Fibroblast of lung (primary cell): ENCODE data around the gene GFOD2. TPM values are rescaled to one million over a fixed set of nuclear protein-coding genes. Genes with fewer than 3 reads are reported as not detected.

Source experiments
- DNase-seq, 2 donors: peaks; one replicate each; pipeline versions ENCODE4 v3.0.0 to v3.0.0-alpha.2; 2010; ENCODE audit warnings: low read depth in 2 of 2
- H2AFZ ChIP-seq: 2 replicates; pipeline ENCODE4 v1.5.1; 2012; ENCODE audit warnings: low read length, control low read depth, inconsistent platforms
- H3K27ac ChIP-seq: 2 replicates; pipeline ENCODE4 v1.5.1; 2011; ENCODE audit warnings: low read length, control low read depth; ENCODE audit not compliant: insufficient read depth
- H3K27me3 ChIP-seq: 2 replicates; pipeline ENCODE4 v1.5.1; 2011; ENCODE audit warnings: mild to moderate bottlenecking, low read length; ENCODE audit not compliant: control insufficient read depth, insufficient read depth
- H3K36me3 ChIP-seq: 2 replicates; pipeline ENCODE4 v1.5.1; 2011; ENCODE audit warnings: low read length; ENCODE audit not compliant: control insufficient read depth, insufficient read depth
- H3K4me1 ChIP-seq: 2 replicates; pipeline ENCODE4 v1.5.1; 2011; ENCODE audit warnings: low read length; ENCODE audit not compliant: control insufficient read depth, insufficient read depth; ENCODE audit errors: extremely low read depth
- H3K4me2 ChIP-seq: 2 replicates; pipeline ENCODE4 v1.5.1; 2011; ENCODE audit warnings: low read length, control low read depth; ENCODE audit not compliant: insufficient read depth; ENCODE audit errors: extremely low read depth
- H3K4me3 ChIP-seq, 4 experiments: fragments of 200-600 bp in 1 of 4; sonication (generic) in 1 of 4; replicated peaks in 1 of 4; 2 replicates each; pipeline ENCODE4 v1.5.1; 2011 to 2016; ENCODE audit warnings: low read length in 4 of 4, low read depth in 3 of 4, mild to moderate bottlenecking in 3 of 4, control low read depth in 2 of 4, inconsistent platforms in 1 of 4, mixed read lengths in 1 of 4; ENCODE audit not compliant: insufficient read depth in 1 of 4; ENCODE audit errors: control extremely low read depth in 1 of 4
- H3K79me2 ChIP-seq: 2 replicates; pipeline ENCODE4 v1.5.1; 2012; ENCODE audit warnings: mild to moderate bottlenecking, low read length, inconsistent platforms; ENCODE audit not compliant: control insufficient read depth, insufficient read depth
- H3K9ac ChIP-seq: 2 replicates; pipeline ENCODE4 v1.5.1; 2011; ENCODE audit warnings: mild to moderate bottlenecking, low read length, control low read depth; ENCODE audit not compliant: insufficient read depth
- H3K9me3 ChIP-seq: 2 replicates; pipeline ENCODE4 v1.5.1; 2012; ENCODE audit warnings: low read depth, low read length; ENCODE audit not compliant: control insufficient read depth, insufficient read depth
- H4K20me1 ChIP-seq: 2 replicates; pipeline ENCODE4 v1.5.1; 2011; ENCODE audit warnings: low read length; ENCODE audit not compliant: control insufficient read depth, insufficient read depth; ENCODE audit errors: extremely low read depth
- EZH2 ChIP-seq: IDR thresholded peaks from 2 replicates; pipeline ENCODE4 v1.5.1; 2012; ENCODE audit warnings: low read length, control low read depth, mild to moderate bottlenecking; ENCODE audit errors: missing control alignments
- polyA plus RNA-seq, 2 donors: library from polyadenylated mRNA; depleted of rRNA in 1 of 2; stranded (reverse) in 1 of 2; unstranded in 1 of 2; fragments of >200 nt; gene quantifications; 2 replicates each; pipeline ENCODE4 v1.2.1, GENCODE V29; 2011 to 2012; ENCODE audit warnings: missing spikeins in 1 of 2
- total RNA-seq: library from RNA; depleted of rRNA; stranded (reverse); fragments of >200 nt; gene quantifications from 2 replicates; pipeline ENCODE4 v1.2.1, GENCODE V29; 2014
- TF ChIP-seq, protein P1 (sequence below), 2 donors: IDR thresholded peaks in 1 of 2; conservative IDR thresholded peaks in 1 of 2; 1 replicate in 1 of 2; 2 replicates in 1 of 2; pipeline ENCODE4 v1.5.1; 2011 to 2012; ENCODE audit warnings: low read length in 2 of 2, control low read depth in 1 of 2, inconsistent platforms in 1 of 2, low read depth in 1 of 2, mild to moderate bottlenecking in 1 of 2

Gene GFOD2
- total and polyA plus RNA-seq, 2 donors (not counting 1 experiment from before 2014, with no cell fraction given), result 9.2 to 15.2 TPM

DNA sequence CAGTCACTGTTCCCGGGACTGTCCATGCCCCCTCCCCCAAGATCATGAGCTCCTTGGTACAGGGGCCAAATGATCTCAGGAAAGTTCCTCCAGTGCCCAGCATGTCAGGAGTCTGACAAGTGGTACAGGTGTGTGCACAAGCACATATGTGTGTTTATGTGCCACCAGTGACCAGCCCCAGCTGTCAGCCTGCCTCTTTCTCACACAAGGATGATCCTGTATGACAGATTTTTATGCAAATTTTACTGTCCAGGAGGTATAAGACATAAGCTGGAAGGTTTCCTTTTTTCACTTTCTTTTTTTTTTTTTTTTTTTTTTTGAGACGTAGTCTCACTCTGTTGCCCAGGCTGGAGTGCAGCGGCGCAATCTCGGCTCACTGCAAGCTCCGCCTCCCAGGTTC is 31.4 kb upstream of the GFOD2 start:
- TF ChIP-seq, protein P1, sequence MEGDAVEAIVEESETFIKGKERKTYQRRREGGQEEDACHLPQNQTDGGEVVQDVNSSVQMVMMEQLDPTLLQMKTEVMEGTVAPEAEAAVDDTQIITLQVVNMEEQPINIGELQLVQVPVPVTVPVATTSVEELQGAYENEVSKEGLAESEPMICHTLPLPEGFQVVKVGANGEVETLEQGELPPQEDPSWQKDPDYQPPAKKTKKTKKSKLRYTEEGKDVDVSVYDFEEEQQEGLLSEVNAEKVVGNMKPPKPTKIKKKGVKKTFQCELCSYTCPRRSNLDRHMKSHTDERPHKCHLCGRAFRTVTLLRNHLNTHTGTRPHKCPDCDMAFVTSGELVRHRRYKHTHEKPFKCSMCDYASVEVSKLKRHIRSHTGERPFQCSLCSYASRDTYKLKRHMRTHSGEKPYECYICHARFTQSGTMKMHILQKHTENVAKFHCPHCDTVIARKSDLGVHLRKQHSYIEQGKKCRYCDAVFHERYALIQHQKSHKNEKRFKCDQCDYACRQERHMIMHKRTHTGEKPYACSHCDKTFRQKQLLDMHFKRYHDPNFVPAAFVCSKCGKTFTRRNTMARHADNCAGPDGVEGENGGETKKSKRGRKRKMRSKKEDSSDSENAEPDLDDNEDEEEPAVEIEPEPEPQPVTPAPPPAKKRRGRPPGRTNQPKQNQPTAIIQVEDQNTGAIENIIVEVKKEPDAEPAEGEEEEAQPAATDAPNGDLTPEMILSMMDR (conservative IDR thresholded peaks at IDR 0.05 in 1 of 2, IDR thresholded peaks at IDR 0.05 in 1 of 2; ENCODE audit: low read depth in 1 of 2, low read length in 2 of 2), result no peak
- TF ChIP-seq EZH2, result no peak
- no peaks in the 10 kb centered on the region for H3K27me3 ChIP-seq

DNA sequence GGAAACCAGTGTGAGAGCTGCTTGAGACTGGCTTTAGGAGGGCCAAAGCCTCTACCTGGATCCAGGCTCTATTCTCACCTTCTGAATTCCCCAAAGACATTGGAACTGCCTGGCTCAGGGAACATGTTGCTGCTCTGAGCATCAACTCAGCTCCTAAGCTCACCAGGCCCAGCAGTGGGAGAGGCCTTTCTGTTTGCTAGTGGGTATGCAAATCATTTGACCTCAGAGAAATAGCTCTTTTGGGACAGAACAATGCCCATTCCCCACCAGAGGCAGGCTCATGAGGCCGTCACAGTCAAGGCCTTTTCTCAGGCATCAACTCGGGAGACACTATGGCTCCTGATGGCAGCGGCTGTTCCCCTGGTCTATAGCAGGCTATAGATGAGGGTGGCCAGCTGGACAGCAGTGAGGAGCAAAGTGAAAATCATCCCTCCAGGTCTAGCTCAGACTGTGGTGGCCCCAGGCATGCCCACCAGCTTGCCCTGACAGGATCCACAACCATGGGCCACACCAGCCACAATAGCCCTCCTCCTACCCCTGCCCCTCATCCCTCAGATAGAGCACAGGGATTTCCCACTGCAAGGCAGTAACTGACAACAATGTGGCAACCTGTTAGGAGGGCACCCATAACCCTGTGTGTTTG is 30.4 kb upstream of the GFOD2 start:
- no peak overlapping the region for H3K9ac ChIP-seq
- no peaks in the 10 kb centered on the region for H3K4me1 ChIP-seq
- no peak overlapping the region for H3K4me2 ChIP-seq
- no peaks in the 10 kb centered on the region for H3K79me2 ChIP-seq
- no peak overlapping the region for H3K27ac ChIP-seq
- no peaks in the 10 kb centered on the region for H3K27me3 ChIP-seq
- H2AFZ ChIP-seq, result no peak overlapping the region
- no peak overlapping the region for H3K4me3 ChIP-seq
- no peaks in the 10 kb centered on the region for H4K20me1 ChIP-seq
- no peaks in the 10 kb centered on the region for H3K36me3 ChIP-seq
- DNase-seq, result no peak
- no peaks in the 10 kb centered on the region for H3K9me3 ChIP-seq
- no peak for TF ChIP-seq EZH2
- TF ChIP-seq, protein P1 (conservative IDR thresholded peaks at IDR 0.05 in 1 of 2, IDR thresholded peaks at IDR 0.05 in 1 of 2; ENCODE audit: low read depth in 1 of 2, low read length in 2 of 2), result no peak

More for the DNA sequence above, 31.4 kb upstream of the GFOD2 start:
- no peak overlapping the region for H3K4me2 ChIP-seq
- no peaks in the 10 kb centered on the region for H3K4me1 ChIP-seq
- no peak overlapping the region for H3K4me3 ChIP-seq
- no peak overlapping the region for H3K27ac ChIP-seq
- H4K20me1 ChIP-seq, result no peaks in the 10 kb centered on the region
- H3K36me3 ChIP-seq, result no peaks in the 10 kb centered on the region
- no peak overlapping the region for H3K9ac ChIP-seq
- H2AFZ ChIP-seq, result no peak overlapping the region
- H3K79me2 ChIP-seq, result no peaks in the 10 kb centered on the region
- DNase-seq, result no peak
- H3K9me3 ChIP-seq, result no peaks in the 10 kb centered on the region

DNA sequence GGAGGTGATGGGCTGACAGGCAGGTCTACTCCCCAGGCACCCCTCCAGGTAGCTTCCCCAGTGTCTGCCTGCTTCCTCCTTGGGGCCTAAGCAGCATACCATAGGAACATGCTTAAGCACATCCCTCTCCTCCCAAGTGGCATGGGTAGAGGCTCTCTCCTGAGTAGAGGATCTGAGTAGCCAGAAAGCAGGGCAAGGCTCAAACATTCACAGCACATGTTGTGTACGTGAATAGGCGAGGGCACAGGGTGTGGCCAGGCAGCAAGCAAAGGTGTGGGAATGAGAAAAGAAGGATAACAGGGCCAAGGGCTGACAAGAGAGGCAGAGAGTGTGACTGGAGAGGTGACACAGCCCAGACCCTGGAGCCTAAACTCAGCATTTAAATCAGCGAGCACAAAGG is 29.7 kb upstream of the GFOD2 start:
- H3K27me3 ChIP-seq, result no peaks in the 10 kb centered on the region
- no peak overlapping the region for H3K9ac ChIP-seq
- H3K9me3 ChIP-seq, result no peaks in the 10 kb centered on the region
- no peak for TF ChIP-seq EZH2
- TF ChIP-seq, protein P1 (conservative IDR thresholded peaks at IDR 0.05 in 1 of 2, IDR thresholded peaks at IDR 0.05 in 1 of 2; ENCODE audit: low read depth in 1 of 2, low read length in 2 of 2), result no peak
- no peaks in the 10 kb centered on the region for H3K79me2 ChIP-seq
- H3K4me2 ChIP-seq, result no peak overlapping the region
- no peak overlapping the region for H3K27ac ChIP-seq
- H3K4me1 ChIP-seq, result no peaks in the 10 kb centered on the region
- no peak overlapping the region for H2AFZ ChIP-seq
- no peaks in the 10 kb centered on the region for H3K36me3 ChIP-seq
- no peak overlapping the region for H3K4me3 ChIP-seq
- H4K20me1 ChIP-seq, result no peaks in the 10 kb centered on the region
- no peak for DNase-seq
